ENCODE results near the gene ANXA6.
"Not testable (repeated sequence)": the region's sequence is repeated elsewhere in the genome, so short reads cannot be mapped to it uniquely, and the experiment has no call there.

The ANXA6 gene

DNA sequence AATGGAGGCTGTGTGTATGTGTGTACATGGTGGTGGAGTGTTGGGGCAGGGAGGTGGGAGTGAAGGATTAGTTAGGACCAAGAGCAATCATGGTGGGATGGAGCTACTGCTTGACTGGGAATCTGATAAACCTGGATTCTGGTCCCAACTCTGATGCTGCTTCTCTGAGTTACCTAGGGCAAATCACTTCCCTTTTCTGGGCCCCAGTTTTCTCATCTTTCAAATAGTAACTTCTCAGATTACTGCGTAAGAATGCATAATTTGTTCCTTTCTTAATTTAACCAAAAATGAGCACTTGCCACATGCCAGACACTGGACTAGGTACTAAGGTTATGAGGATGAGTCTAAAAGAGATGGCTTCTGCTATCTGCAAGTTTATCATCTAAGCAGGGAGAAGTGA, 20.8 kb upstream of the ANXA6 start:
- TF ChIP-seq, protein P1, sequence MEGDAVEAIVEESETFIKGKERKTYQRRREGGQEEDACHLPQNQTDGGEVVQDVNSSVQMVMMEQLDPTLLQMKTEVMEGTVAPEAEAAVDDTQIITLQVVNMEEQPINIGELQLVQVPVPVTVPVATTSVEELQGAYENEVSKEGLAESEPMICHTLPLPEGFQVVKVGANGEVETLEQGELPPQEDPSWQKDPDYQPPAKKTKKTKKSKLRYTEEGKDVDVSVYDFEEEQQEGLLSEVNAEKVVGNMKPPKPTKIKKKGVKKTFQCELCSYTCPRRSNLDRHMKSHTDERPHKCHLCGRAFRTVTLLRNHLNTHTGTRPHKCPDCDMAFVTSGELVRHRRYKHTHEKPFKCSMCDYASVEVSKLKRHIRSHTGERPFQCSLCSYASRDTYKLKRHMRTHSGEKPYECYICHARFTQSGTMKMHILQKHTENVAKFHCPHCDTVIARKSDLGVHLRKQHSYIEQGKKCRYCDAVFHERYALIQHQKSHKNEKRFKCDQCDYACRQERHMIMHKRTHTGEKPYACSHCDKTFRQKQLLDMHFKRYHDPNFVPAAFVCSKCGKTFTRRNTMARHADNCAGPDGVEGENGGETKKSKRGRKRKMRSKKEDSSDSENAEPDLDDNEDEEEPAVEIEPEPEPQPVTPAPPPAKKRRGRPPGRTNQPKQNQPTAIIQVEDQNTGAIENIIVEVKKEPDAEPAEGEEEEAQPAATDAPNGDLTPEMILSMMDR (IDR thresholded peaks at IDR 0.05; ENCODE audit: borderline replicate concordance, extremely low read depth, low read length, poor library complexity, severe bottlenecking): no peak
- TF ChIP-seq EZH2 (IDR thresholded peaks at IDR 0.05; ENCODE audit: borderline replicate concordance, low read depth, low read length, severe bottlenecking): no peak
- Histone ChIP-seq H3K9ac (ENCODE audit: low read depth, low read length) (no peak overlapping the region), H3K36me3 (ENCODE audit: insufficient read depth, low read length) (no peaks in the 10 kb centered on the region), H2AFZ (ENCODE audit: low read depth, low read length) (no peak overlapping the region), H3K9me3 (ENCODE audit: insufficient read depth, low read length, severe bottlenecking) (no peaks in the 10 kb centered on the region), H3K4me2 (ENCODE audit: insufficient read depth, low read length) (no peak overlapping the region), H3K27ac (ENCODE audit: low read length) (no peak overlapping the region; the same call in 1 of the 2 replicates), H4K20me1 (ENCODE audit: insufficient read depth, low read length) (no peaks in the 10 kb centered on the region), H3K79me2 (ENCODE audit: insufficient read depth, low read length) (no peaks in the 10 kb centered on the region), H3K4me3 (ENCODE audit: low read depth in 1 of 2, low read length in 2 of 2) (no peak overlapping the region), H3K4me1 (ENCODE audit: insufficient read depth, low read length) (no peaks in the 10 kb centered on the region), H3K27me3 (ENCODE audit: insufficient read depth, low read length, poor library complexity) (no peaks in the 10 kb centered on the region)
- no peak for ATAC-seq (ENCODE audit: insufficient read depth, low read depth)
- no peak for DNase-seq

DNA sequence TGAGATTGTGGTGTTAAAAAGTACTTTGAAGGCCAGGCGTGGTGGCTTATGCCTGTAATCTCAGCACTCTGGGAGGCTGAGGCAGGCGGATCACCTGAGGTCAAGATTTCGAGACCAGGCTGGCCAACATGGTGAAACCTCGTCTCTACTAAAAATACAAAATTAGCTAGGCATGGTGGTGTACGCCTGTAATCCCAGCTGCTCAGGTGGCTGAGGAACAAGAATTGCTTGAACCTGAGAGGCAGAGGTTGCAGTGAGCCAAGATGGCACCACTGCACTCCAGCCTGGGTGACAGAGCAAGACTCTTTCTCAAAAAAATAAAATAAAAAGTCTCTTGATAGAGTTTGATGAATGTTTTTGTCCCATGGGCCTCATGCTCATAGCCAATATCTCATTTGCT, 18.7 kb upstream of the ANXA6 start:
- not testable (repeated sequence) for DNase-seq; H4K20me1 ChIP-seq (ENCODE audit: insufficient read depth, low read length); H3K4me3 ChIP-seq (ENCODE audit: low read depth in 1 of 2, low read length in 2 of 2); H3K9ac ChIP-seq (ENCODE audit: low read depth, low read length); H3K79me2 ChIP-seq (ENCODE audit: insufficient read depth, low read length); H3K4me2 ChIP-seq (ENCODE audit: insufficient read depth, low read length); H3K36me3 ChIP-seq (ENCODE audit: insufficient read depth, low read length); H3K9me3 ChIP-seq (ENCODE audit: insufficient read depth, low read length, severe bottlenecking); H3K27me3 ChIP-seq (ENCODE audit: insufficient read depth, low read length, poor library complexity); ATAC-seq (ENCODE audit: insufficient read depth, low read depth); H3K27ac ChIP-seq (ENCODE audit: low read length); H3K4me1 ChIP-seq (ENCODE audit: insufficient read depth, low read length); H2AFZ ChIP-seq (ENCODE audit: low read depth, low read length)

DNA sequence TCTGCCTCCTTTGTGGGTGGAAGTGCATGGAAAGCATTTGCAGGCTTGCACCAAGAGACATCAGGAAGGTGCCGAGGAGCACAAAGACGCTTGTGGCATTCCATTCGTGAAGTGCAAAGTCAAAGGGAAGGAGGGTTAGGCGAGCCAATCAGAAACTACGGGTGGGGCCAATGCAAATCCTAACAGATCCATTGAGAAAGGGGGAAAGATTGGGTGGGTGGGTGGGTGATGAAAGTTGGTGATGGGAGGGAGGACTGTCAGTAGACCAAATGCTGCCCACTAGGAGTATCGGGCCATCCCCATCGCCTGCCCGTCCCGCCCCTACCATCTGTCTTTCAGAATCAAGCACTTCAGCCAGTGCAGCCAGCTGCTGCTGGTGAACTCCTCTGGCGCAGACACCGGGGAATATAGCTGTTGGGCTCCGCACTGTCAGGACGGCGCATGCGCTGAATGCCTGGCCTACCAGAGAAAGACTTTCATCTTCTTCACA, 17.1 kb upstream of the ANXA6 start:
- Histone ChIP-seq H4K20me1 (ENCODE audit: insufficient read depth, low read length) (no peaks in the 10 kb centered on the region), H3K79me2 (ENCODE audit: insufficient read depth, low read length) (no peaks in the 10 kb centered on the region), H3K4me1 (ENCODE audit: insufficient read depth, low read length) (no peaks in the 10 kb centered on the region), H3K27ac (ENCODE audit: low read length) (no peak overlapping the region), H3K9me3 (ENCODE audit: insufficient read depth, low read length, severe bottlenecking) (no peaks in the 10 kb centered on the region), H3K4me2 (ENCODE audit: insufficient read depth, low read length) (no peak overlapping the region), H3K9ac (ENCODE audit: low read depth, low read length) (no peak overlapping the region), H3K27me3 (ENCODE audit: insufficient read depth, low read length, poor library complexity) (no peaks in the 10 kb centered on the region), H3K4me3 (ENCODE audit: low read depth in 1 of 2, low read length in 2 of 2) (no peak overlapping the region), H2AFZ (ENCODE audit: low read depth, low read length) (no peak overlapping the region), H3K36me3 (ENCODE audit: insufficient read depth, low read length) (no peaks in the 10 kb centered on the region)
- DNase-seq (no peak), ATAC-seq (ENCODE audit: insufficient read depth, low read depth) (no peak)
- TF ChIP-seq, protein P1 (IDR thresholded peaks at IDR 0.05; ENCODE audit: borderline replicate concordance, extremely low read depth, low read length, poor library complexity, severe bottlenecking): no peak
- no peak for TF ChIP-seq EZH2 (IDR thresholded peaks at IDR 0.05; ENCODE audit: borderline replicate concordance, low read depth, low read length, severe bottlenecking)

DNA sequence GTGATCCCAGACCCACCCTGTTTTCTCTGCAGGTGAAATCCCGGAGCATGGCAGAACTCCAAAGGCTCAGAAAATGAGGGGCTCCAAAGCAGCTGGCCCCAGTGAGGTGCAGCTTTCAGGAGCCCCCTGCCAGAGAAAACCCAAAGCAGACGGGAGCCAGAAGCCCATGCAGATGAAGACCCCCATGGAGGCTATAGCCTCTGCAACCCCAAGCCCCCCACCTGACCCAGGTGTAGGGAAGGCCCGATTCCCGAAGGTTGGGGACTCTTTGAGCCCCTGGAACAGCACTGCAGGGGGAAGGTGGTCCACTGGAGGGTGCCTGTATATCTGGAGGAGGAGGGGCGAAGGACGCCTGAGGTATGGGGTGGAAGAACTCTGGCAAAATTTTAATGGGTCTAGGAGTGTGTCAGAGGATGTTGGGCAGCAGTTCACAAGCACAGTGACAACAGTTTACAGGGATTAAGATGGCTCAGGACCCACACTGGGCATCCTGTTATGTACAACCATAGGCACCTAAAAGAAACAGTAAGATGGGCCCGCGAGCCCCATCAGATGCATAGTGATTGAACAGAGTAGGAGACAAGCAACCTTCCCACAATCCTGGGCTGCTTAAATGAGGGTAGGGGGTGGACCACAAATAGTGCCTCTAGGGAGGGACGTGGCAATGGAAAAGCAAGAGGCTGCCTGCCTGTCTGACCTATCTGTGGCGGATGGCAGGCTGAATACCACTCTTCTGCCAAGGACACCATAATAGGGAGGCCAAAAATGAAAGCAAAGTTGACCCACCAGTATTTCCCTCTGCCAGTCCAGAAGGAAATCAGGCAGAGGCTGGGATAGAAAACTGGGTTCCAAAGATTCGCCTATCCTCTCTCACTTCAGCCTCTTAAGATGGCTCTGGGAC, 16.4 kb upstream of the ANXA6 start:
- Histone ChIP-seq H4K20me1 (ENCODE audit: insufficient read depth, low read length) (no peaks in the 10 kb centered on the region), H3K36me3 (ENCODE audit: insufficient read depth, low read length) (no peaks in the 10 kb centered on the region), H3K27me3 (ENCODE audit: insufficient read depth, low read length, poor library complexity) (no peaks in the 10 kb centered on the region)

More for the DNA sequence above, 16.4 kb upstream of the ANXA6 start:
- Histone ChIP-seq H3K4me3 (ENCODE audit: low read depth in 1 of 2, low read length in 2 of 2) (no peak overlapping the region), H3K79me2 (ENCODE audit: insufficient read depth, low read length) (no peaks in the 10 kb centered on the region), H3K9ac (ENCODE audit: low read depth, low read length) (no peak overlapping the region), H3K9me3 (ENCODE audit: insufficient read depth, low read length, severe bottlenecking) (no peaks in the 10 kb centered on the region), H3K4me1 (ENCODE audit: insufficient read depth, low read length) (no peaks in the 10 kb centered on the region), H2AFZ (ENCODE audit: low read depth, low read length) (peak overlapping the region; percentile 22; the same call in 1 of the 2 replicates), H3K27ac (ENCODE audit: low read length) (0 out of 2 replicates have a peak overlapping the region, but pooled peaks have one; percentile 26), H3K4me2 (ENCODE audit: insufficient read depth, low read length) (no peak overlapping the region)
- no peak for DNase-seq
- TF ChIP-seq, protein P1 (IDR thresholded peaks at IDR 0.05; ENCODE audit: borderline replicate concordance, extremely low read depth, low read length, poor library complexity, severe bottlenecking): no peak
- no peak for TF ChIP-seq EZH2 (IDR thresholded peaks at IDR 0.05; ENCODE audit: borderline replicate concordance, low read depth, low read length, severe bottlenecking)
- peak; percentile 12; the same call in 1 of the 3 replicates for ATAC-seq (ENCODE audit: insufficient read depth, low read depth)
